Measurements from ENCODE around the gene ANAPC16.
"Not testable (repeated sequence)": the region's sequence is repeated elsewhere in the genome, so short reads cannot be mapped to it uniquely, and the experiment has no call there.

The ANAPC16 gene

GRCh38 chr10:72218325-72218724 is 2.5 kb downstream of the ANAPC16 start:
- DNase-seq: no peak

- no peak for DNase-seq
Measured at GRCh38 chr10:72218726-72219125, 2.9 kb downstream of the ANAPC16 start.

GRCh38 chr10:72219235-72219814 is 3.5 kb downstream of the ANAPC16 start:
- no peak for DNase-seq

GRCh38 chr10:72220637-72221036 is 4.8 kb downstream of the ANAPC16 start:
- no peak for DNase-seq

GRCh38 chr10:72221278-72221677 is 5.5 kb downstream of the ANAPC16 start:
- DNase-seq: no peak

- DNase-seq: no peak
Measured at GRCh38 chr10:72223743-72224101, 7.9 kb downstream of the ANAPC16 start.

GRCh38 chr10:72224191-72224590 is 8.4 kb downstream of the ANAPC16 start:
- DNase-seq: not testable (repeated sequence)

DNA sequence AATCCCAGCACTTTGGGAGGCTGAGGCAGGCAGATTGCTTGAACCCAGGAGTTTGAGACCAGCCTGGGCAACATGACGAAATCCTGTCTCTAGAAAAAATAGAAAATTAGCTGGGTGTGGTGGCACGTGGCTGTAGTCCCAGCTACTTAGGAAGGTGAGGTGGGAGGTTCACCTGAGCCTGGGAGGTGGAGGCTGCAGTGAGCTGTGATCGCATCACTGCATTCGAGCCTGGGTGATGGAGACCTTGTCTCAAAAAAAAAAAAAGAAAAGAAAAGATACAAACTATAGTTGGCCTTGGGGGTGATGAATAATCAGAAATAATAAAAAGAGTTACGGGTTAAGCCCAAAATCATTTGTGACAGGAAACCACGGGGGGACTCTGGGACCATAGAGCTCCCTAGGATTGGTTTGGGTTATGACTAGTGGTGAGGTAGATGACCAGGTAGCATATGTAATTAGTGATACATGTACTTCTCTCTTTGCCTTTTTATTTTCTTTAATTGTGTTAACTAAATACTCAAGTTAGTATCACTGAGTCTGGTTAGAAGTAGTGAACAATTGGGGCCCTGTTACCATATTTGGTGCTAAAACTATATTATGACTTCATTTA is 10.7 kb downstream of the ANAPC16 start:
- no peak for DNase-seq

GRCh38 chr10:72227826-72228225 is 12.0 kb downstream of the ANAPC16 start:
- no peak for DNase-seq

DNA sequence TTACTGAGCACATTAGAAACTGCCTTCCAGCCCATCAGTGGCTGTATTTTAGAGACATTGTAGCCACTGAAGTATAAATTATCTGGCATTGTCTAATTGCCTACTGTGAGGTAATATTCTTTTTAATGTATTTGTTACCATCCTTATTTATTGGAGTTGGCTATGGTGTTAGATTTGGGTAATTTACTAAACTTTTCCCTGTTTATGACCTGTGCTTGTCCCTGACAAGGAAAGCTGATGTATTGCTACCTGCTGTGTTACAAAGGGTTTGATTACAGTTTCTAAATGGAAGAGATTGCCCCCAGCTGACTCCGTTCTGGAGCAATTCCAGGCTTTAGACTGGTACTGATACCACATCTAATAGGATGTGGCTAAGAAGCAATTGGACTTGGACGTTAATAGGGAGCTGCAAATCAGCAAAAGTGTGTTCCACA is 12.5 kb downstream of the ANAPC16 start:
- DNase-seq: no peak

DNA sequence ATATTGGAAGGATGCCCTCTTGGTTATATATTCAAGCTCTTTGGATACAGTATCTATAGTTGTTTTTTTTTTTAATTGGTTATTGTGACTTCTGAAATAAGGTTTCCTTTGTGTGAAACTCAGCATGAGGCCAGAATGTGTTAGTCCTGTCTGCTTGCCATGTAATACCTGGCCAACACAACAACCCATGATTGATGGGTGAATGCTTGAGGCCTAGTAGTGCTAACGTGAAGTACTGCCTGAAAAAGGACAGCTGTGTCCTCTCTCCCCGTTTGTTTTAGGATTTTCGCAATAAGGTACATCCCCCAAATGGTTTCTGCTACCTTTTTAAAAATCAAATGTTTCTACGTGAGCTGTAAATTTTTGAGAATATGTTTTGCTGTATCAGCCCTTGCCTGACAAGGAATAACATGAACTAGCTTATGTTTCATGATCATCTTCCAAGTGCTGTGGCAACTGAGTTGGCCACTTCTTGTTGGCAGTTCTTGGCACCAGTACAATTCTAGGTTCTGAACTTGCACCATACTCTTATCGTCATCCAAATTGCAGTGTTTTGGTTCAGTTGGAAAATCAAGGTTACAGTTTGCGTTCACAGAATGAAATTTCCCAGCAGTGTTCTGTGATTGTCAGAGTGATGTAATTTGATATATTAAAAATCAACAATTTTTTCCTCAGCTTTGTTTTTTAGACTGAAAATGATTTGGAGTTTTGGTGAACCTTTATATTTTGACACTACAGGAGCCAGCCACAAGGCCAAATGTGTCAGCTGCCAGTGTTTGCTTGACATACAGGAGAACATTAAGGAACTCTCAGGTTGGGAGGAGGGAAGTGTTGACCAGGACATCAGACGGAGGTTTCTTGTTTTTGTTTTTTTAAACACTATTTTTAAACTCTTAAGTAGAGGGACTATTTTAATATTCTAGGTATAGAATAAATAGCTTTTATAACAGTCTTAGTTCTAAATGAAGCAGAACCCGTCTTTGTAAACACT is 13.7 kb downstream of the ANAPC16 start:
- no peak for DNase-seq

- DNase-seq: no peak
Measured at GRCh38 chr10:72233621-72234020, 17.8 kb downstream of the ANAPC16 start.

DNA sequence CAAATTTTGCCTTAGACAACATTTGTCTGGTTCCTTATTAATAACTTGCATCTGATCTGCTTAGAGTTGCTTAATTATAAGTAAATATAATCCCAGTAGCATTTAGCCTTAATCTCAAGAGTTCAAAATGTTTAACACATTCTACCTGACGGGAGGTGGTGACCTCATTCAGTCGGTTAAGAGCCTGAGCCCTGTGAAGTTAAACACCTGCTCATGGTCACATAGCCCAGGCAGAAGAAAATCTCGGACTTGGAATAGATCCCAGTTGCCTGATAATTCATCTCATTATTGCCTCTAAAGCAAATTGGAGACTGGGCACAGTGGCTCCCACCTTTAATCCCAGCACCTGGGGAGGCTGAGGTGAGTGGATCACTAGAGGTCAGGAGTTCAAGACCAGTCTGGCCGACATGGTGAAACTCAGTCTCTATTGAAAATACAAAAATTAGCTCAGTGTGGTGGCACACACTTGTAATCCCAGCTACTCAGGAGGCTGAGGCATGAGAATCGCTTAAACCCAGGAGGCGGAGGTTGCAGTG is 18.8 kb downstream of the ANAPC16 start:
- DNase-seq: no peak

GRCh38 chr10:72235544-72236279 is 19.9 kb downstream of the ANAPC16 start:
- no peak for DNase-seq

GRCh38 chr10:72238392-72239175 is 22.8 kb downstream of the ANAPC16 start:
- no peak for DNase-seq

- DNase-seq: no peak
Measured at GRCh38 chr10:72239409-72239808, 23.6 kb downstream of the ANAPC16 start.

GRCh38 chr10:72240371-72240770 is 24.6 kb downstream of the ANAPC16 start:
- DNase-seq: no peak

DNA sequence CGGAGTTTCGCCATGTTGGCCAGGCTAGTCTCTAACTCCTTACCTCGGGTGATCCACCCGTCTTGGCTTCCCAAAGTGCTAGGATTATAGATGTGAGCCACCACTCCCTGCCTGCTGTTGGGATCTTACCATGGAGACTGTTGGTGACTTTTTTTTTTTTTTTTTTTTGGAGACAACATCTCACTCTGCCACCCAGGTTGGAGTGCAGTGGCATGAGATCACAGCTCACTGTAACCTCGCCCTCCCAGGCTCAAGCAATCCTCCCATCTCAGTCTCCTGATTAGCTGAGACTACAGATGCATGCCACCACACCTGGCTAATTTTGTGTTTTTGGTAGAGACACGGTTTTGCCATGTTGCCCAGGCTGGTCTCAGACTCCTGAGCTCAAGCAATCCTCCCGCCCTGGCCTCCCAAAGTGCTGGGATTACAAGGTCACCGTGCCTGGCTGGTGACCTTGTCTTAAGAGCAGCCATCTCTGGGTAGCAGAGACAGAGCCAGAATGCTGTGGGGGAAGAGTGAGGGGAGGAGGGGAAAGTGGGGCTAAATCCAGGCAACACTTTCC is 26.0 kb downstream of the ANAPC16 start:
- DNase-seq: no peak

DNA sequence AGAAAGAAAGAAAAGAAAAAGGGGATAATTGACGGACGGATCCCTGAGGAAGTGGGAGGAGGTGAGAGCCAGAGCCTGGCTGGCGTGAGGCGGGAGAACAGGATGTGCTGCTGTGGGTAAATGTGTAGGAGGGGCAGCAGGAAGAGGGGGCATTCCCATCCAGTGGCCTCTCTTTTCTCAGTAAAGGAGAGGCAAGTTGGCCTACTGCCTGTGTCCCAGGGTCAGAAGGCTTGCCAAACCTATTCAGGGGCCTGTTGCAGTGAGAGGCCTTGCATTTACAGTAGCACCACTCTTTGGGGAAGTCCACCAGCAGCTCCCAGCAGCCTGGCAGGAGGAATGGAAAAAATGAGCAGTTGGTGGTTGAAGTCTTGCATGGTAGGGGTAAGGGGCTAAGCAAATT is 26.9 kb downstream of the ANAPC16 start:
- DNase-seq: no peak

- DNase-seq: no peak
Measured at GRCh38 chr10:72243822-72244437, 28.1 kb downstream of the ANAPC16 start.

DNA sequence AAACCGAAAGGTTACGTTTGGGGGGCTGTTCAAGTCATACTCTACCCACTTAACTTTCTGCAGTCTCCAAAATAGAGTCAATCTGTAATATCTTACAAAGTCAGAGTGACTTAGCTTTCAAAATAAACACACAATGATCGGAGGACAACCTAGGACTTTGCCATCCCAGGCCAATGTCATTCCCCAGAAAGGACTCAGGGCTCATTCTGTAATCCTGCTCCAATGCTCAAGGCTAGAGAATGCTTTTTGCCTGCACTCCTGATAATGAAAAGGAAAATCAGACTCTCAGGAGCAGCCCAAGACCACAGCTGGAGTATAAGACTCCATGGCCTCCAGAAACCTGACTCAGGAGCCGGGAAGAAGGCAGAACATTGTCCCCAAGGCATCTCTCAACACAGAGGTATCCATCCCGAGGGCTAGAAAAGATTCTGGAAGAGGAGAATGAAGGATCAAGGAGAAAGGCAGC is 28.8 kb downstream of the ANAPC16 start:
- no peak for DNase-seq
